ENCODE results near the gene KLK7. TPM values are rescaled to one million over a fixed set of nuclear protein-coding genes. Genes with fewer than 3 reads are reported as not detected.

Gene KLK7
- total RNA-seq, 1 experiment from 2014 or later: not detected

GRCh38 chr19:50967929-50968715 is 15.6 kb downstream of the KLK7 start:
- Histone ChIP-seq H3K9me2 (replicated peaks; ENCODE audit: insufficient read depth, low read length) (no peaks in the 10 kb centered on the region), H3K4me3 (ENCODE audit: low read length) (no peak overlapping the region), H3K27me3 (ENCODE audit: low read length) (no peaks in the 10 kb centered on the region), H3K4me2 (ENCODE audit: low read depth, low read length, poor library complexity, severe bottlenecking) (no peak overlapping the region), H3K79me2 (ENCODE audit: low read length) (no peaks in the 10 kb centered on the region), H3K9me3 (ENCODE audit: low read length) (no peaks in the 10 kb centered on the region), H2AFZ (ENCODE audit: low read length) (no peak overlapping the region), H4K20me1 (ENCODE audit: insufficient read depth, low read depth, low read length) (no peaks in the 10 kb centered on the region), H3K36me3 (ENCODE audit: insufficient read depth, low read length) (no peaks in the 10 kb centered on the region), H3K27ac (ENCODE audit: low read length) (no peak overlapping the region), H3K9ac (ENCODE audit: low read length) (no peak overlapping the region), H3K4me1 (ENCODE audit: low read length) (no peaks in the 10 kb centered on the region)
- DNase-seq: no peak

DNA sequence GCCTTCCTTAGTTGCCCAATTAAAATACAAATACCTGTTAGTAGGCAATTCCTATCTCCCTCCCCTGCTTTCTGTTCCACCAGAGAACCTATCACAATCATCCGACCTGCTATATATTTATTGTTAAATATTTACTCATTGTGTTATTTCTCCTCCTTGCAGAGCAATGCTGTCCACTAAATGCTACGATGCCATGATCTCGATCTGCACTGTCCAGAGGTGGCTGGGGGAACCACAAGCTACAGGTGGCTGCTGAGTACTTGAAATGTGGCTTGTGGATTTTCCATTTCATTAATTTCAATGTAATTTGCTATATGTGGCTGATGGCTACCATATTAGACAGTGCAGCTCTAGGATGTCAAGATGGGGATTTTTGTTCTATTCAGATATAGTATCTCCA is 19.5 kb downstream of the KLK7 start:
- Histone ChIP-seq H2AFZ (ENCODE audit: low read length) (no peak overlapping the region), H4K20me1 (ENCODE audit: insufficient read depth, low read depth, low read length) (no peaks in the 10 kb centered on the region), H3K27ac (ENCODE audit: low read length) (no peak overlapping the region), H3K27me3 (ENCODE audit: low read length) (no peaks in the 10 kb centered on the region), H3K9me2 (replicated peaks; ENCODE audit: insufficient read depth, low read length) (no peaks in the 10 kb centered on the region), H3K4me3 (ENCODE audit: low read length) (no peak overlapping the region), H3K79me2 (ENCODE audit: low read length) (no peaks in the 10 kb centered on the region), H3K4me2 (ENCODE audit: low read depth, low read length, poor library complexity, severe bottlenecking) (no peak overlapping the region), H3K9me3 (ENCODE audit: low read length) (no peaks in the 10 kb centered on the region; the same call in 1 of the 2 replicates), H3K4me1 (ENCODE audit: low read length) (no peaks in the 10 kb centered on the region), H3K36me3 (ENCODE audit: insufficient read depth, low read length) (no peaks in the 10 kb centered on the region), H3K9ac (ENCODE audit: low read length) (no peak overlapping the region)
- no peak for DNase-seq

GRCh38 chr19:50963381-50963780 is 20.3 kb downstream of the KLK7 start:
- H3K4me3 ChIP-seq (ENCODE audit: low read length): no peak overlapping the region
- H3K36me3 ChIP-seq (ENCODE audit: insufficient read depth, low read length): no peaks in the 10 kb centered on the region
- no peaks in the 10 kb centered on the region; the same call in 1 of the 2 replicates for H3K9me3 ChIP-seq (ENCODE audit: low read length)
- no peak overlapping the region for H2AFZ ChIP-seq (ENCODE audit: low read length)
- H3K4me2 ChIP-seq (ENCODE audit: low read depth, low read length, poor library complexity, severe bottlenecking): no peak overlapping the region
- no peak for DNase-seq
- H3K9ac ChIP-seq (ENCODE audit: low read length): no peak overlapping the region
- no peaks in the 10 kb centered on the region for H3K9me2 ChIP-seq (replicated peaks; ENCODE audit: insufficient read depth, low read length)
- no peaks in the 10 kb centered on the region for H3K4me1 ChIP-seq (ENCODE audit: low read length)
- no peak overlapping the region for H3K27ac ChIP-seq (ENCODE audit: low read length)
- no peaks in the 10 kb centered on the region for H3K79me2 ChIP-seq (ENCODE audit: low read length)
- H4K20me1 ChIP-seq (ENCODE audit: insufficient read depth, low read depth, low read length): no peaks in the 10 kb centered on the region
- H3K27me3 ChIP-seq (ENCODE audit: low read length): no peaks in the 10 kb centered on the region

DNA sequence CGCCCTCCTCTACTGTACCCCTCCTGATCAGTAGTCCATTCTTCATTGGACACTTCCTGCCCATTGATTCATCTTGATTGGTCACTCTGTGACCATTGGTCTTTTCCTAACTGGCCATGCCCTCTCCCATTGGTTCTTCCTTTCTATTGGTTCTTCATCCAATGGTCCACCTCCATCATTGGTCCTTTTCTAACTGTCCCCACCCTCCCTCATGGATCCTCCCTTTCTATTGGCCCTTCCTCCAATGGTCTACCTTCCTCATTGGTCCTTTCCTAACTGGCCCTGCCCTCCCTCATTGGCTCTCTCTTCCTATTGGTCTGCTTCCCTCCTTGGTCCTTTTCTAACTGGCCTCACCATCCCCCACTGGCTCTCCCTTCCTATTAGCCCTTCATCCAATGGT is 21.5 kb downstream of the KLK7 start:
- H3K36me3 ChIP-seq (ENCODE audit: insufficient read depth, low read length): no peaks in the 10 kb centered on the region
- no peak overlapping the region for H3K4me2 ChIP-seq (ENCODE audit: low read depth, low read length, poor library complexity, severe bottlenecking)
- no peaks in the 10 kb centered on the region for H4K20me1 ChIP-seq (ENCODE audit: insufficient read depth, low read depth, low read length)
- no peak overlapping the region for H3K9ac ChIP-seq (ENCODE audit: low read length)
- no peaks in the 10 kb centered on the region; the same call in 1 of the 2 replicates for H3K9me3 ChIP-seq (ENCODE audit: low read length)
- no peak overlapping the region for H2AFZ ChIP-seq (ENCODE audit: low read length)
- no peaks in the 10 kb centered on the region for H3K9me2 ChIP-seq (replicated peaks; ENCODE audit: insufficient read depth, low read length)
- no peaks in the 10 kb centered on the region for H3K27me3 ChIP-seq (ENCODE audit: low read length)
- H3K79me2 ChIP-seq (ENCODE audit: low read length): no peaks in the 10 kb centered on the region
- no peaks in the 10 kb centered on the region for H3K4me1 ChIP-seq (ENCODE audit: low read length)
- DNase-seq: no peak
- H3K27ac ChIP-seq (ENCODE audit: low read length): no peak overlapping the region
- no peak overlapping the region for H3K4me3 ChIP-seq (ENCODE audit: low read length)

GRCh38 chr19:50959731-50960500 is 23.8 kb downstream of the KLK7 start:
- Histone ChIP-seq H3K9me2 (replicated peaks; ENCODE audit: insufficient read depth, low read length) (no peaks in the 10 kb centered on the region), H3K4me3 (ENCODE audit: low read length) (no peak overlapping the region), H3K9me3 (ENCODE audit: low read length) (no peaks in the 10 kb centered on the region; the same call in 1 of the 2 replicates), H2AFZ (ENCODE audit: low read length) (no peak overlapping the region), H3K79me2 (ENCODE audit: low read length) (no peaks in the 10 kb centered on the region), H3K4me1 (ENCODE audit: low read length) (no peaks in the 10 kb centered on the region), H3K27ac (ENCODE audit: low read length) (no peak overlapping the region), H3K9ac (ENCODE audit: low read length) (no peak overlapping the region), H3K4me2 (ENCODE audit: low read depth, low read length, poor library complexity, severe bottlenecking) (no peak overlapping the region), H4K20me1 (ENCODE audit: insufficient read depth, low read depth, low read length) (no peaks in the 10 kb centered on the region), H3K36me3 (ENCODE audit: insufficient read depth, low read length) (no peaks in the 10 kb centered on the region), H3K27me3 (ENCODE audit: low read length) (no peaks in the 10 kb centered on the region)
- DNase-seq: no peak

GRCh38 chr19:50957587-50957986 is 26.1 kb downstream of the KLK7 start:
- Histone ChIP-seq H3K4me3 (ENCODE audit: low read length) (no peak overlapping the region), H3K4me1 (ENCODE audit: low read length) (no peaks in the 10 kb centered on the region), H3K9ac (ENCODE audit: low read length) (no peak overlapping the region), H3K9me3 (ENCODE audit: low read length) (no peaks in the 10 kb centered on the region; the same call in 1 of the 2 replicates), H4K20me1 (ENCODE audit: insufficient read depth, low read depth, low read length) (no peaks in the 10 kb centered on the region), H3K36me3 (ENCODE audit: insufficient read depth, low read length) (no peaks in the 10 kb centered on the region), H3K27ac (ENCODE audit: low read length) (no peak overlapping the region), H3K4me2 (ENCODE audit: low read depth, low read length, poor library complexity, severe bottlenecking) (no peak overlapping the region), H3K27me3 (ENCODE audit: low read length) (no peaks in the 10 kb centered on the region), H2AFZ (ENCODE audit: low read length) (no peak overlapping the region), H3K79me2 (ENCODE audit: low read length) (no peaks in the 10 kb centered on the region), H3K9me2 (replicated peaks; ENCODE audit: insufficient read depth, low read length) (no peaks in the 10 kb centered on the region)
- no peak for DNase-seq

DNA sequence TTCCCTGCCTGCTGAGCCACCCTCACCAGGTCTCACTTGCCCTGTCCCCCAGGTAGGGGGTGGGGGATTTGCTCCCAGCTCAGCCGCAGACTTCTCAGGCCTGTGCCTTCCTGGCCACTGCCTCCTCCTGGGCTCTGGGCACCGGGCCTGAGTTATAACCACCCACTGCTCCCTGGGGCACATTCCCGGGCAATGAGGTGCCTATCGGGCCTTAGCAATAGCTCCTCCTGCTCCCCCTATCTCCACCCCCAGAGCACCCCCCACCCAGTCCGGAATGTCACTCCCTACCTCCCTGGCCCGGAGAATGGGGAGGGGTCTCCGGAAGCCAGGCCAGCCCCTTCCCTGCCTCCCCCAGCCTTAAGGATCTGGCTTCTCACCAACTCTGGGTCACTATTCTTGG is 30.8 kb downstream of the KLK7 start, which contains the start of gene KLK5:
TSS of gene KLK5 (minus strand) at position 129 of the 400 bp plus-strand sequence. CDS start 381 bp downstream, outside the sequence.
- no peaks in the 10 kb centered on the region for H3K9me3 ChIP-seq (ENCODE audit: low read length)
- no peaks in the 10 kb centered on the region for H3K36me3 ChIP-seq (ENCODE audit: insufficient read depth, low read length)
- H3K4me1 ChIP-seq (ENCODE audit: low read length): no peaks in the 10 kb centered on the region
- H3K9me2 ChIP-seq (replicated peaks; ENCODE audit: insufficient read depth, low read length): no peaks in the 10 kb centered on the region
- H3K27ac ChIP-seq (ENCODE audit: low read length): no peak within 1 kb of the TSS
- no peaks in the 10 kb centered on the region for H4K20me1 ChIP-seq (ENCODE audit: insufficient read depth, low read depth, low read length)
- no peaks in the 10 kb centered on the region for H3K27me3 ChIP-seq (ENCODE audit: low read length)
- no peak within 1 kb of the TSS for H2AFZ ChIP-seq (ENCODE audit: low read length)
- no peak within 1 kb of the TSS for H3K4me3 ChIP-seq (ENCODE audit: low read length)
- no peak within 1 kb of the TSS for H3K9ac ChIP-seq (ENCODE audit: low read length)
- DNase-seq: no peak
- H3K79me2 ChIP-seq (ENCODE audit: low read length): no peaks in the 10 kb centered on the region
- H3K4me2 ChIP-seq (ENCODE audit: low read depth, low read length, poor library complexity, severe bottlenecking): no peak within 1 kb of the TSS

DNA sequence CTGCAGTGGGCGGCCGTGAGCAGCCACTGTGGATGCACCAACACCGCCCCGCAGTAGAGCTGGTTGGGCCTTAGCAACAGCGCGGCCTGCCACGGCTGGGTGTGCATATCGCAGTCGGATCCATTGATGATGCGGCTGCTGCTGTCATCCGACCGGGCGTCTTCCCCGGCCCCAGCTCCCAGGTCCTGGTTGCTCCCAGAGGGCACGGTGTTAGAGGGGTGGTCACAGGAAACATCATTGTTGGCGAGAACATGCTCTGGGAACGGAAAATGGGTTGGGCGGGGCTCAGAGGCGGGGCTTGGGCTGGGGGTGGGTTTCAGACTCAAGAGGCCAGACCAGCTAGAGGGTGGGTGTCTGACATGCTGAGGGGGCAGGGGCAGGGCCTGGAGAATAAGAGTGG is 33.9 kb downstream of the KLK7 start:
- no peaks in the 10 kb centered on the region for H3K9me3 ChIP-seq (ENCODE audit: low read length)
- H3K9ac ChIP-seq (ENCODE audit: low read length): no peak overlapping the region
- H3K36me3 ChIP-seq (ENCODE audit: insufficient read depth, low read length): no peaks in the 10 kb centered on the region
- H4K20me1 ChIP-seq (ENCODE audit: insufficient read depth, low read depth, low read length): no peaks in the 10 kb centered on the region
- no peak overlapping the region for H3K27ac ChIP-seq (ENCODE audit: low read length)
- H3K27me3 ChIP-seq (ENCODE audit: low read length): no peaks in the 10 kb centered on the region
- H3K4me1 ChIP-seq (ENCODE audit: low read length): no peaks in the 10 kb centered on the region
- H3K79me2 ChIP-seq (ENCODE audit: low read length): no peaks in the 10 kb centered on the region
- H2AFZ ChIP-seq (ENCODE audit: low read length): no peak overlapping the region
- no peaks in the 10 kb centered on the region for H3K9me2 ChIP-seq (replicated peaks; ENCODE audit: insufficient read depth, low read length)
- H3K4me3 ChIP-seq (ENCODE audit: low read length): no peak overlapping the region
- DNase-seq: no peak
- H3K4me2 ChIP-seq (ENCODE audit: low read depth, low read length, poor library complexity, severe bottlenecking): no peak overlapping the region

All from Karpas-422 (cell line).